Measurements from ENCODE around the gene SULF2. TPM values are rescaled to one million over a fixed set of nuclear protein-coding genes. Genes with fewer than 3 reads are reported as not detected.

The SULF2 gene
- total RNA-seq, 1 experiment from 2014 or later: 66.1 TPM

GRCh38 chr20:47765691-47766594 is 19.3 kb downstream of the SULF2 start:
- Mint-ChIP-seq H3K27ac (ENCODE audit: unreplicated experiment) (no peak overlapping the region), H3K27me3 (ENCODE audit: insufficient read depth, unreplicated experiment) (no peaks in the 10 kb centered on the region), H3K36me3 (ENCODE audit: insufficient read depth, unreplicated experiment) (peaks cover 16% of the 10 kb centered on the region), H3K4me1 (ENCODE audit: low read depth, unreplicated experiment) (no peaks in the 10 kb centered on the region), H3K4me3 (ENCODE audit: unreplicated experiment) (no peak overlapping the region), H3K9me3 (ENCODE audit: unreplicated experiment) (peaks cover 9% of the 10 kb centered on the region)
- no peak for DNase-seq
- ChIA-PET POLR2A (no interaction called here), CTCF (interaction anchor here (0.5 kb wide), 1 partner anchor 472 kb away, joined by 3 read pairs; no protein-coding TSS in a partner anchor)
- Histone ChIP-seq H3K9me3 (no peaks in the 10 kb centered on the region), H3K4me3 (ENCODE audit: low read depth, low read length) (no peak overlapping the region), H3K4me1 (0 out of 2 replicates have a peak, but pooled peaks cover 3% of the 10 kb centered on the region), H3K36me3 (ENCODE audit: control insufficient read depth, insufficient read depth, low read length) (peaks cover 2% of the 10 kb centered on the region; the same call in 1 of the 2 replicates), H3K27me3 (replicated peaks; ENCODE audit: control insufficient read depth, insufficient read depth, low read length) (no peaks in the 10 kb centered on the region)
- intact Hi-C loops (cut with micrococcal nuclease; ENCODE audit: unreplicated experiment): no loop called here
- BruUV-seq (replicated peaks): no TSS peak
- TF ChIP-seq, protein P1, sequence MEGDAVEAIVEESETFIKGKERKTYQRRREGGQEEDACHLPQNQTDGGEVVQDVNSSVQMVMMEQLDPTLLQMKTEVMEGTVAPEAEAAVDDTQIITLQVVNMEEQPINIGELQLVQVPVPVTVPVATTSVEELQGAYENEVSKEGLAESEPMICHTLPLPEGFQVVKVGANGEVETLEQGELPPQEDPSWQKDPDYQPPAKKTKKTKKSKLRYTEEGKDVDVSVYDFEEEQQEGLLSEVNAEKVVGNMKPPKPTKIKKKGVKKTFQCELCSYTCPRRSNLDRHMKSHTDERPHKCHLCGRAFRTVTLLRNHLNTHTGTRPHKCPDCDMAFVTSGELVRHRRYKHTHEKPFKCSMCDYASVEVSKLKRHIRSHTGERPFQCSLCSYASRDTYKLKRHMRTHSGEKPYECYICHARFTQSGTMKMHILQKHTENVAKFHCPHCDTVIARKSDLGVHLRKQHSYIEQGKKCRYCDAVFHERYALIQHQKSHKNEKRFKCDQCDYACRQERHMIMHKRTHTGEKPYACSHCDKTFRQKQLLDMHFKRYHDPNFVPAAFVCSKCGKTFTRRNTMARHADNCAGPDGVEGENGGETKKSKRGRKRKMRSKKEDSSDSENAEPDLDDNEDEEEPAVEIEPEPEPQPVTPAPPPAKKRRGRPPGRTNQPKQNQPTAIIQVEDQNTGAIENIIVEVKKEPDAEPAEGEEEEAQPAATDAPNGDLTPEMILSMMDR (IDR thresholded peaks at IDR 0.05; ENCODE audit: insufficient read depth in 1 of 2, low read depth in 1 of 2, low read length in 1 of 2, severe bottlenecking in 1 of 2, unreplicated experiment in 1 of 2): no peak

DNA sequence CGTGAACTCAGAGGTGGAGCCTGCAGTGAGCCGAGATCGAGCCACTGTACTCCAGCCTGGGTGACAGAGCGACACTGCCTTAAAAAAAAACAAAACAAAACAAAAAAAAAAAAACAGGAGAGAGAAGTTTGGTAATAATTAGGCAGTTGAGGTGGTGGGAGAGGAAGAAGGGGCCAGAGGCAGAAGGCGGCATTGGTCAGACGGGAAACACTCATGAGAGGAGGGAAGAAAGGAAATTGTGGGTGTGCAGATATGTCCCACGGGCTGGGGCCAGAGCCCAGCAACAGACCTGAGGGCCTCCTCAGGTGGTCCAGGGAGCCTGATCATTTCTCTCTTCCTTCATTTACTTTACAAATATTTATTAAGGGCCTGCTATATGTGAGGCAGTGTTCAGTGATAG is 20.0 kb downstream of the SULF2 start:
- no peaks in the 10 kb centered on the region for H3K36me3 ChIP-seq (ENCODE audit: control insufficient read depth, insufficient read depth, low read length)
- no peak overlapping the region for H3K27ac Mint-ChIP-seq (ENCODE audit: unreplicated experiment)

DNA sequence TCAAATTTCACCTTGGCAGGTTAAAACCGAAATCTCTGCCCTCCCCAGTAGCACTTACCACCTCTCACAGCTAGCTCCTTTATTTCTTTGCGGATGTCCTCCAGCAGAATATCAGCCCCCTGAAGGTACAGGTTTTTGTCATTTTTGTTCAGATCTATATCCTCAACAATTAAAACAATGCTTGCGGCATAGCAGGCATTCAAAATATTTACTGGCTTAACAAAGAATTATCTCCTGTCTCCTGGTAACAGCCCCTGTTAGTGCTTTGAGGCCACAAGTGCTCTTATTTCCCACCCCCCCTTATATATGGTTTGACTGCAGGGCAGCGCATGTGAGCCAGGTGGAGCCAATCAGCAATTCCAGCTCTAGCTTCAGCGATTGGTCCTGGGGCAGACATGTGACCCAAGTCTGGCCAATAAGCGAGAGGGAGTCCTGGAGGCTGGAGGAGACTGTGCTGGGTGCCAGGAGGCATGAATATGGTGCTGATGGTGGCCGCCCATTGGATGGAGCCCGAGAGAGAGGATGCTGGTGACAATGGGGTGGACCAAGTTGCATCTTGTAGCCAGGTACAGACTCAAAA is 21.0 kb downstream of the SULF2 start:
- intact Hi-C loops (cut with micrococcal nuclease; ENCODE audit: unreplicated experiment): no loop called here
- Histone ChIP-seq H3K9me3 (no peaks in the 10 kb centered on the region), H3K36me3 (ENCODE audit: control insufficient read depth, insufficient read depth, low read length) (no peaks in the 10 kb centered on the region), H3K4me3 (ENCODE audit: low read depth, low read length) (no peak overlapping the region), H3K27me3 (replicated peaks; ENCODE audit: control insufficient read depth, insufficient read depth, low read length) (no peaks in the 10 kb centered on the region), H3K4me1 (0 out of 2 replicates have a peak, but pooled peaks cover 3% of the 10 kb centered on the region)
- peak; percentile 50 to 68 for DNase-seq
- ChIA-PET POLR2A (no interaction called here), CTCF (no interaction called here)
- no peak overlapping the region for H3K27ac Mint-ChIP-seq (ENCODE audit: unreplicated experiment)
- H3K9me3 Mint-ChIP-seq (ENCODE audit: unreplicated experiment): no peaks in the 10 kb centered on the region
- TF ChIP-seq, protein P1 (IDR thresholded peaks at IDR 0.05; ENCODE audit: insufficient read depth in 1 of 2, low read depth in 1 of 2, low read length in 1 of 2, severe bottlenecking in 1 of 2, unreplicated experiment in 1 of 2): no peak
- no peak overlapping the region for H3K4me3 Mint-ChIP-seq (ENCODE audit: unreplicated experiment)
- no peaks in the 10 kb centered on the region for H3K4me1 Mint-ChIP-seq (ENCODE audit: low read depth, unreplicated experiment)
- no TSS peak for BruUV-seq (replicated peaks)
- peaks cover 5% of the 10 kb centered on the region for H3K36me3 Mint-ChIP-seq (ENCODE audit: insufficient read depth, unreplicated experiment)
- H3K27me3 Mint-ChIP-seq (ENCODE audit: insufficient read depth, unreplicated experiment): no peaks in the 10 kb centered on the region

More for the DNA sequence above, 20.0 kb downstream of the SULF2 start:
- Histone ChIP-seq H3K4me1 (0 out of 2 replicates have a peak, but pooled peaks cover 3% of the 10 kb centered on the region), H3K9me3 (no peaks in the 10 kb centered on the region), H3K4me3 (ENCODE audit: low read depth, low read length) (no peak overlapping the region), H3K27me3 (replicated peaks; ENCODE audit: control insufficient read depth, insufficient read depth, low read length) (no peaks in the 10 kb centered on the region)
- intact Hi-C loops (cut with micrococcal nuclease; ENCODE audit: unreplicated experiment): no loop called here
- no peak overlapping the region for H3K4me3 Mint-ChIP-seq (ENCODE audit: unreplicated experiment)
- CTCF ChIA-PET: no interaction called here
- POLR2A ChIA-PET: no interaction called here
- no peak for DNase-seq
- no peaks in the 10 kb centered on the region for H3K4me1 Mint-ChIP-seq (ENCODE audit: low read depth, unreplicated experiment)
- TF ChIP-seq, protein P1 (IDR thresholded peaks at IDR 0.05; ENCODE audit: insufficient read depth in 1 of 2, low read depth in 1 of 2, low read length in 1 of 2, severe bottlenecking in 1 of 2, unreplicated experiment in 1 of 2): no peak
- H3K27me3 Mint-ChIP-seq (ENCODE audit: insufficient read depth, unreplicated experiment): no peaks in the 10 kb centered on the region
- H3K36me3 Mint-ChIP-seq (ENCODE audit: insufficient read depth, unreplicated experiment): peaks cover 14% of the 10 kb centered on the region
- BruUV-seq (replicated peaks): no TSS peak
- peaks cover 5% of the 10 kb centered on the region for H3K9me3 Mint-ChIP-seq (ENCODE audit: unreplicated experiment)

All from Caco-2 (cell line).